ENCODE data around the gene EED. TPM values are rescaled to one million over a fixed set of nuclear protein-coding genes. Genes with fewer than 3 reads are reported as not detected.

Gene EED
- total and polyA plus RNA-seq, 11 donors, result 4.9 to 13.5 (median 11.4) TPM

GRCh38 chr11:86291466-86292262 lies 47.1 kb downstream of the EED start:
- H3K36me3 ChIP-seq, result no peaks in the 10 kb centered on the region
- H3K27ac ChIP-seq, result no peak overlapping the region
- DNase-seq (peak in 2 of 5 donors; percentile 12 to 33), ATAC-seq (peak in 1 of 4 donors; percentile 34)
- no peaks in the 10 kb centered on the region for H3K27me3 ChIP-seq
- intact Hi-C loops (cut with DNase I), result loop anchor here (5.0 to 10.0 kb wide), 4 partner anchors 347 to 437 kb away; partner anchors contain the start of gene CCDC83 (in 6 of the 10)
- peaks cover 0 to 9% (median 0%) of the 10 kb centered on the region in 12 donors for H3K4me1 ChIP-seq
- TF ChIP-seq POLR2A (IDR thresholded peaks at IDR 0.05), result no peak
- TF ChIP-seq CTCF (IDR thresholded peaks at IDR 0.05), result peak; percentile 36 to 68 (median 54)
- WGBS, 4 donors, result 48 to 56% (median 50%) methylated on average over 3 of the region's 3 CpGs
- H3K9me3 ChIP-seq, result no peaks in the 10 kb centered on the region
- no peak overlapping the region for H3K4me3 ChIP-seq

GRCh38 chr11:86292912-86293616 lies 48.5 kb downstream of the EED start:
- Histone ChIP-seq H3K27me3 (no peaks in the 10 kb centered on the region), H3K4me3 (no peak overlapping the region), H3K36me3 (no peaks in the 10 kb centered on the region), H3K27ac (no peak overlapping the region), H3K9me3 (no peaks in the 10 kb centered on the region), H3K4me1 (no peaks in the 10 kb centered on the region)
- 92 to 94% (median 92%) methylated on average over 6 of the region's 6 CpGs for WGBS, 4 donors
- intact Hi-C loops (cut with DNase I), result loop anchor here (5.0 to 10.0 kb wide), 4 partner anchors 348 to 438 kb away; partner anchors contain the start of gene CCDC83 (in 6 of the 10)
- ATAC-seq (no peak), DNase-seq (no peak)
- TF ChIP-seq POLR2A (IDR thresholded peaks at IDR 0.05), result no peak
- no peak for TF ChIP-seq CTCF (IDR thresholded peaks at IDR 0.05)

- TF ChIP-seq POLR2A (IDR thresholded peaks at IDR 0.05) (no peak), CTCF (IDR thresholded peaks at IDR 0.05) (no peak)
Observed at GRCh38 chr11:86294026-86294425, 49.5 kb downstream of the EED start.

GRCh38 chr11:86301742-86302091 lies 57.2 kb downstream of the EED start:
- no peaks in the 10 kb centered on the region for H3K27me3 ChIP-seq
- intact Hi-C loops (cut with DNase I), result no loop called here
- no peaks in the 10 kb centered on the region for H3K9me3 ChIP-seq
- no peak for TF ChIP-seq CTCF (IDR thresholded peaks at IDR 0.05)
- no peak for TF ChIP-seq POLR2A (IDR thresholded peaks at IDR 0.05)
- ATAC-seq (no peak), DNase-seq (no peak)
- whole genome bisulfite sequencing, 4 donors, result 3 to 8% (median 5%) methylated on average over 6 of the region's 6 CpGs
- peak overlapping the region; percentile 72 to 97 (median 85) for H3K4me3 ChIP-seq
- peaks cover 0 to 6% (median 0%) of the 10 kb centered on the region in 9 donors for H3K36me3 ChIP-seq
- peak overlapping the region in 8 of 12 donors; percentile 77 to 94 (median 88) for H3K27ac ChIP-seq
- peaks cover 0 to 28% (median 16%) of the 10 kb centered on the region in 12 donors for H3K4me1 ChIP-seq

More at GRCh38 chr11:86294026-86294425, 49.5 kb downstream of the EED start:
- no peak for DNase-seq
- Histone ChIP-seq H3K4me1 (no peaks in the 10 kb centered on the region), H3K36me3 (no peaks in the 10 kb centered on the region), H3K27ac (no peak overlapping the region), H3K27me3 (no peaks in the 10 kb centered on the region), H3K4me3 (no peak overlapping the region), H3K9me3 (no peaks in the 10 kb centered on the region)
- intact Hi-C loops (cut with DNase I), result loop anchor here (5.0 to 10.0 kb wide), 4 partner anchors 349 to 439 kb away; partner anchors contain the start of gene CCDC83 (in 6 of the 10)
- ATAC-seq, result no peak
